Stomach (tissue), 4 donors: Measurements from ENCODE around the gene PRKD1.

Source experiments
- CTCF ChIP-seq, 7 experiments: fragments of 450-650 bp in 4 of 7; fragments of 200-600 bp in 3 of 7; sonication (generic) in 3 of 7; IDR thresholded peaks; one replicate each; pipeline ENCODE4 v1.5.1; 2016 to 2019; ENCODE audit warnings: antibody characterized with exemption in 7 of 7, control low read depth in 2 of 7, mild to moderate bottlenecking in 1 of 7
- POLR2A ChIP-seq, 4 donors: fragments of 450-650 bp; IDR thresholded peaks; one replicate each; pipeline ENCODE4 v1.6.1; 2016; ENCODE audit warnings: antibody characterized with exemption in 4 of 4, control low read depth in 2 of 4, mild to moderate bottlenecking in 1 of 4, moderate library complexity in 1 of 4

GRCh38 chr14:29664515-29664914 lies 263.1 kb downstream of the PRKD1 start:
- TF ChIP-seq CTCF (IDR thresholded peaks at IDR 0.05) (no peak), POLR2A (IDR thresholded peaks at IDR 0.05) (no peak)
